Midbrain (tissue), 1 donor: Measurements from ENCODE around the gene UXS1.

Experiments used
- DNase-seq: peaks from one replicate; lab custom pipeline; 2025; lab: John Stamatoyannopoulos, UW

The UXS1 gene

DNA sequence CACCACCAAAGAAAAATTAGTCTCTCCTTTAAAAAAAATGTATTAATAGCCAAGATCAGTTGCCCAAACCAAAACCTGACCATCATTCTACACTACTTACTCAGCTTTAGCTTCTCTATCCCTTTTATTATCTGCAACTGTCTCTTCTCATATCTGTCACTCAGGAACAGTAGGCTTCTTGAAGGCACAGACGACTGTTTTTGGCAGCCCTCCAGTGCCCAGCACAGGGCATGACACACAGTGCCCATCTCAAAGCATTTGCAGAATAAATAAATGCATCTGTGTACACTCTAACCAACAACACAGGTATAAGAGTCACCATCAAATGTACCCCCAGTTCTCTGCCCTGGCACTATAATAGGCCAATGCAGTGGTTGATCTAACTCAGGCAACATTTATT, 117.2 kb downstream of the UXS1 start:
- no peak for DNase-seq

DNA sequence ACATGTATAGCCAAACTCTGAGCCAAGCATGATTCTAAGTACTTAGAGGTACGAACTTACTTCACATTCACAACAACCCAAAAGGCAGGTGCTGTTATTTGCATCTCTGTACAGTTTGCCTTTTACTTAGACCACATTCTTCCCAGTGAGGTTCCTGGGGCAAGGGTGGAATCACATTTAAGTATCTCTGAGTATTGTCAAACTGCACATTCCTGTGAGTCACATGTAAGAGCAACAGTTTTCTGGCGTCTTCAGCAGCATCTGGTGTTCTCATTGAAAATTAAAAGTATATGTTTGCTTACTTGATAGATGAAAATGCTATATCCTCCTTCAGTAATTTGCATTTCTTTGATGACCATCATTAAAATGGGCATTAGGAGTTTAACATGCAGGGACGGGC, 119.1 kb downstream of the UXS1 start:
- DNase-seq: no peak

DNA sequence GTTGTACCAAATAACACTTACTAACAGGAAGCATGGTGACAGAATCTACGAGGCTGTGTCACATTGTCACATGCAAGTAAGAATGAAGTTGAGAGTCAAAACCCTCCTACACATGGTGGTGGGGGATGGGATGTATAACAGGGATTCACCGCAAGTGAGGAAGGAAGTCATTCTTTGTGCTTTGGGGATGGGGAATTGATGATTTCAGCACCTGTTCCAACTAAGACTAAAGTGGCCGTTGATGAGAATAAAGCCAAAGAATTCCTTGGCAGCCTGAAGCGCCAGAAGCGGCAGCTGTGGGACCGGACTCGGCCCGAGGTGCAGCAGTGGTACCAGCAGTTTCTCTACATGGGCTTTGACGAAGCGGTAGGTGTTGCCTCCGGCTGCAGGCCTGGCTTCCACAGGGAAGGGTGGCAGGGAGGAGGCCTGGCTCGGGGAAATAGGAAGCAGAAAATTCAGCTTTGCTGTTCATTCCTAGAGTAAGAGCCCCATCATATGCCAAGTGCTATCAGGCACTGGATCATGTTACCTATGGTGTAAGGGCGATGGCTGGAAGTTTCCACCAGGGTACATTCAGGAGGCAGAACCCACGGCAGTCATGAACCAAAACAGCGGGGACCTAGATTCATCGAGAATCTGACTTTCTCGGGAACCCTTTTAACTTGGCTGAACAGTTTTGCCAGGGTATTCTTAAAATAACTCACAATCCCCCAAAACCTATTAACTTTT, 120.3 kb downstream of the UXS1 start:
- DNase-seq: no peak

DNA sequence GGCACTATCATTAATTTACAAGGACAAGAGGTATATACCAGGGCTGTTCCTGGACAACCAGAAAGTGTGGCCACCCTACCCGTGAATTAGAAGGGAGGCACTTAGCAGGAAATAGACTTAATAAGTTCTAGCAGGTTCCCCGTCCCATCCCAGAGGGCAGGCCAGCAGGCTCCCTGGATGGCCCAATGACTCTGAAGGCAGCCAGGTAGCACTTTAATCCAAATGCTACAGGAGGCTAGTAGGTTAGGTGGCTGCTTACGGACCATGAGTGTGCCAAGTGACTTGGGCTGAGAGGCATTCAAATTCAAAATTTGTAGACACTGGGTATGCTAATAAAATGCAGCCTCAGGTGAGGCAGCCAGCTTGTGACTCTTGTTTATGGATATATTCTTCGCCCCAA, 123.9 kb downstream of the UXS1 start:
- no peak for DNase-seq

DNA sequence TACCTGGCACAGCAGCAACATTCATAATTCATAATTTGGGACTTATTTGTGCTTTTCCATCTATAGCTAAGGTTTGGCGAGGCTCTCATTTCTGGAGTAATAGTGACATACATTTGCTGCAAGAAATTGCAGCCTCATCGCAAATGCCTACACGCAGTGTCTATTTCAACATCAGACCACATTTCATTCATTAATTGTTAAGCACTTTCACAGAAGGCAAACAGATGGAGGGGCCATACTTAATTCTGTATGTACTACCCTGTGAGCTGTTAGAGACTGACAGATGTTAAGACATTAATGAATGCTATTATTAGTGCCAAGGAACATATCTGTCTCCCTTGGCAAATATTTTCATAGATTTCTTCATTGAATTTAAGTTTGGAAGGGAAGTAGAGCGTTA, 125.7 kb downstream of the UXS1 start:
- no peak for DNase-seq

DNA sequence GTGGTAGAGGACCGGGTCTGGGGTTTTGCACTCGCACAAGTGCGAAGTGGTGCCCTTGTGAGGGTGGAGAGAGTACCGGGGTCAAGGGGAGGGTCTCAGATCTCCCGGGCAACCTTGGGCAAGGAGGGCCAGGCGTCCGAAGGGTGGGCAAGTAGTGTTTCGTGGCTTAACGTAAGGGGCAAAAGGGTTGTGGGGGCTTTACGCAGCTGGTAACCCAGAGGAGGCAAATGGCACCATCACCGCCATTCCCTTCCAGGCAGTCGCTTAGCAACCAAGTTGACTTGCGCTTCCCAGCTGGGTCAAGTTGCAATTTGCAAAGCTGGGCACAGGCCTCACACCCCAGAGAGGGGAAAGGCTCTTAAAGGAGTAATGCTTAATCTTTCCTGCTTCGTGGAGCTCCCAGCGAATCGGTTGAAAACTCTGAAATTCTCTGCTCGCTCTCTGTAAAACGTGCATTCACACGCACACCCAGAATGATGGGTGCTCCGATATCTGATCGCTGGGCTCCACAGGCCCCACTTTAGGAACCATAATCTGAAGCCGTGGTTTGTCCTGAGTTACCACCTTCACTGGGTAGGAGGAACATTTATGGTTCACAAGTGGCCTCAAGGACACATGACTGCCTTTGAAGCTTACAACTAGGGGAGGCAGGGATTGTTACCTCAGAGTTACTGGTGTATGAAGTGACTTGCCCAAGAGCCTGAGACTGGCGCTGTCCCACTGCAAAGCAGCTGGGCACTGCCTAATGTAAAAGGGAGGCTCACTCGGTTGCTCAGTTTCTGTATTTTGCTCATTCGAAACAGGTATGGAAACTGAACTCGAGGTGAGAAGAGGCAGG, 127.9 kb downstream of the UXS1 start:
- no peak for DNase-seq

DNA sequence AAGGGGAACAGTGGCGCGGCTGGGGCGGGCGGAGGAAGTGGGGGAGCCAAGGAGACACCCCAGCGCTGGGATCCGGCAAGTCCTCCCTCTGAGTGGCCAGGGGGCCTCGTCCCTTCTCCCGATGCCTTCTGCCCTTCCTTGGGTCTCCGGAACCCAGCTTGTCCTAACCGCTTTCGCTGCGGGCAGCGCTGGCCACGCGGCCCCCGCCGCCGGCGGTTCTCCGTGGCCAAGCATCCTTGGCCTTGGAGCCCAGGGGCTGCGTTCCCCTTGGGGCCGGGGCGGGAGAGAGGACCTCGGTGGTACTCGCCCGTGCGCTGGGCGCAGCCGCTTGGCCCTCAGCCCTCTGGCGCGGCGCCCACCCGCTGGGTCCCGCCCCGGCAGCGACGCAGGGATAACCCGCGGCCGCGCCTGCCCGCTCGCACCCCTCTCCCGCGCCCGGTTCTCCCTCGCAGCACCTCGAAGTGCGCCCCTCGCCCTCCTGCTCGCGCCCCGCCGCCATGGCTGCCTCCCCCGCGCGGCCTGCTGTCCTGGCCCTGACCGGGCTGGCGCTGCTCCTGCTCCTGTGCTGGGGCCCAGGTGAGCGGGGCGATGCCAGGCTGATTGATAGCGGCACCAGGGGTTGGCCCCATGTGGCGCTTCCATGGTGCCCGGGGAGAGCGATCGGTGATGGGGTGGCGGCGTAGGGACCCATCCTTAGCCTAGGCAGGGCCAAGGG, 128.7 kb downstream of the UXS1 start:
- DNase-seq: no peak

DNA sequence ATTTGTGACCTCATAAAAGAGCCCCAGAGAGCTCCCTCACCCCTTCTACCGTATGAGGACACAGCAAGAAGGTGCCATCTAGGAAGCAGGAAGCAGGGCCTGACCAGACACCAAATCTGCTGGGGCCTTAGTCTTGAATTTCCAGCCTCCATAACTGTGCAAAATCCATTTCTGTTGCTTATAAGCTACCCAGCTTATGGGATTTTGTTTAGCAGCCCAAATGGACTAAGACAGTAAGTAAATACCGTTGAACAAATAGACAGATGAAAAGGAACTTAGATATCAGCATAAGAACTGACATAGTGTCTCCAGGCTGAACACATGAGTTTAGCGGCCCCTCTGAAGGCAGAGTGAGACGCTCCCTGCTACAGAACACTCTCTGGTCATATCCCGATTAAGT, 130.9 kb downstream of the UXS1 start:
- DNase-seq: no peak

DNA sequence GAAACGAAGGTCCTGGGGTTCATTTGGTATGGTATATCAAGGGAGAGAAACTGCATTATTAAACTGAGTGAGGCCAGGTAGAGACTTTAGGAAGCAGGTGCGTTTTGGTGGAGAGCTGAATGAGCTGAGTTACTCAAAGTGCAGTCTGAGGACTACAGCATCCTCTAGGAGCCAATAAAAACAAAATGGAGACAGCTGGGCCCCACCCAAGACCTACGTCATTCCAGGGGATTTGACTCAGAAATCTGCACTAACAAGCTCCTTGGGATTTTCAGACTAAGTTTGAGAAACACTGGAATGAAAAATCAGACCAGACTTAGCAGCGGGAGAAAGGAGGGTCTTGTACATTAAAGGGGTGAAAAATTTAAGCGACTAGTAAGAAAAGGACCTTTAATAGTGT, 131.5 kb downstream of the UXS1 start:
- no peak for DNase-seq

DNA sequence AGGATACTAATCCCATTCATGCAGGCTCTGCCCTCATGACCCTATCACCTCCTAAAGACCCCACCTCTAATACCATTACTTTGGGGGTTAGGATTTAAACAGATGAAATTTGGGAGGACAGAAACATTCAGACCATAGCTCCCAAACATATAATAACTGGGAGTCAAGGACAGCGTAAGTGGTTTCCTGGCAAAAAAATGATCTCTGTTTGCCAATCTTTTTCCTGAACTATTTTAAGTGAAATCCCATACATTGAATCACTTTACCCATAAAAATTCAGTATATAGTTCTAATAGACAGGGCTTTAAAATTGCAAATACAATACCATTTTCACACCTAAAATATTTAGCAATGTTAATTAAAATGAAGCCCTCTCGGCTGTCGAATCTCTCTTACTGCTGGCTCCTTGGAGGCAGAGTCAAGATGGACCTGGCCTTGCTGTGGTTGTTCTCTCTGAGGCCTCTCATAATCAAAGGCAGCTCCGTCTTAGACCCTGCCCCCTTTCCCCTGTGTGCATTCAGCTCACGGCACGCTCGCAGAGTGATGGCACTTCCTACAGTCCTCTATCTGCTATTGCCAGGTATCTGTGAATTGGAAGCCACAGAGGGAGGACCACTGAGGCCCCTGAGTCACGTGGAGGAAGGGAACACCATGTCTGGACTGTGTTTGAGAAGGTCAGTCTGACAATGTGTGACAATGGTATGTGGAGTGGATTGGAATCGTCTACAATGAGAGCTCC, 132.3 kb downstream of the UXS1 start:
- DNase-seq: no peak

DNA sequence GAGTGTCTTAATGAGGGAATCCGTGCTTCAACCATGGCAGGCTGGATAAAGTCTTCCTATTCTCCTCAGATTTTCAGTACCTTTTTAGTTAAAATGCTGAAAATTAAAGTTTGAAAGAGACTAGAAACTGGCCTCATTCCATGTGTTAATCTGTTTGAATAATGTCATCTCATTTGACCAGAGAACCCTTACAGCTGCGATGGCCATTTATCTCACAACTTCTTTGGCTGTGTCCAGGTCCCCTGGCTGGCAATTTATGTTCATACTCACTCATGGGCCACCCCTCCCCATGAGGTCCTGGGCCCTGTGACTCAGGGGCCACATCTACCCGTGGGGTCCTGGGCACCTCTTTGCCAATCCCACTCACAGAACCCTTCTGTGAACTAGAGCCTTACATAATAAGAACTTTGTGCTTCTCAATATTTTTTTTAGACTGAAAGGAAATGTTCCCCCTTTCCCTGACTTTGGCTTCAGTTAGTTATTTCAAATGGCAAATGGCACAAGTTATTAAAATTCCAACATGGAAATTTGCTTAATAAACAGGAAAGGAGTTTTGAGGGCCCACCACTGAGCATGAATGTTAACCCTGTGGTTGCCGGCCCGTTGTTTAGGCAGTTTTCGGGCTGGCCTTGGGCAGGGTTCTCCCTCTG, 134.6 kb downstream of the UXS1 start:
- DNase-seq: no peak

DNA sequence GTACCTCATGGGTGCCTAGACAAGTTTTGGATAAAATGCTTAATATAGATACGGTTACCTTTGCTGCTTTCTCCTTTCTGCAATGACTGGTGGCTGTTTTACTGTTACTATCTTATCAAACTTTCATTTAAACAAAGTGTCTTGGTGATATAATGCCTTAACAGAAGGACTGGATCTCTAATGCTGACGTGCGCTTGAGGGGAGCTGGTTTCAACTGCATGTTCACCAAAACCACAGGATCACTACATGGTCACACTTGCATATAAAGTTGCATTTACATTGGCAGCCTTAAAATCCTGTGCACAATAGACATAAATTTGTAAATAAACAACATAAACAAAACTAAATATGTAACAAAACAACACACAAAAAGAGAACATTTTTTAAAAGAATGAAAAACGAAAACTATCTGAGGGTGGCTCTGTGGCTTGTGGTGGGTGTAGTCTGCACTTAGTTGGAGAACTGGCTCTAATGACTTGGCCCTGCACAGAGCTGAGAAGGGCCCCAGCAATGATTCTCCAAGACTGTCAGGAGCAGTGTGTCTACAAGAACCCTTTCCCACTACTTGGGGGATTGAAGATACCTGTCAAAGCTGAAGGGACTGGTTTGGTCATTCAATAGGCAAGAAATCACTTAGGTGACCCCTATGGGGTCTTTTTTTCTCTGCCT, 135.5 kb downstream of the UXS1 start:
- no peak for DNase-seq

DNA sequence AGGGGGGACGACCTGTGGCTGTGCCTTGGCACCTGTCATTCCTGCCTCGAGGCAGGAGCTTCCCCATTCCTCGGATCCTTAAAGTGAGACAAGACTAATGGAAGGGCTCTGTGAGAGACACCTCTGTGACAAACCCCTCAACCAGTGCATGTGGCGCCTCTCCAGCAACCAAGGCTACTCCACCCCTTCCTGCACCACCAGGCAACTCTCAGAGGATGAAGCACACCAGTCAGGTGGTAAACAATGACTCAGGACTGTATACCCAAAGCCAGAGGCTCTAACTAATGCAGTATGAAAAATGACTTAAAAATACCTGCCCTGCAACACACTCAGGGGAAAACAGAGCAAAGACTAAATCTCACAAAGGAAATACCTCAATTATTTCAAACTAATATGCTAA, 136.9 kb downstream of the UXS1 start:
- no peak for DNase-seq

DNA sequence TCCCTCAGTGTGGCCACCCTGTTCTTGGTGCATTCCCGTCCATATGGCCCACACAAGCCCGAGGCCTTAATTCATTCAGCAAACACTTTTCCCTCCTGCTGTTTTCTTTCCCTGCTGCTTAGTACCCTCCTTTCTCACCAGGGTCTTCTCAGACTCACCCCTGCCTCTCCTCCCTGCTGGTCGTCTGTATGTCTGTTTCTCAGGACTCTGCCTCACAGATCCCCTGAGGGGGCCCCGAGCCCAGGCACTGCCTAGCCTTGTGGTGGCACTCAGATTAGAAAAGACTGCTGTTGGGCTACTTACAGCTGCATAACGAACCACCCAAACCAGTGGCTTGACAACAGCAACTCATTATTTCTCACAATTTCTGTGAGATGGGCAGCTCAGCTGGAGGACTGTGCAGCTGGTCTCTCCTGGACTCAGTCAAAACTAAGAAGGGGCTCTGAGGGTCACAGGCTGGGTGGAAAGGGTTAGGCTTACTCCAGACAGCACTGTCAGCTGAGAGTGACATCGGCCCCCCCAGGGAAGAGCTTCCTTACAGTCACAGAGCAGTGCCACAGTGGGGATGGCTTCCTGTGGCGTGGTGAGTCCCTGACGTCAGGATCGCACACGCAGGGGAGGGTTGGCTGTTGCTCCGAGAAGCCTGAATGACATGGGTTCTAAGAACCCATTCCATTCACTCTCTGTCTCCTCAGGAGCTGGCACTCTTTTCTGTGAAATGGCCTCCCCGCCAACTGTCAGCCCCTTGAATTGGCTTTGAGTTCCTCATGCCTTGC, 139.0 kb downstream of the UXS1 start:
- DNase-seq: no peak

DNA sequence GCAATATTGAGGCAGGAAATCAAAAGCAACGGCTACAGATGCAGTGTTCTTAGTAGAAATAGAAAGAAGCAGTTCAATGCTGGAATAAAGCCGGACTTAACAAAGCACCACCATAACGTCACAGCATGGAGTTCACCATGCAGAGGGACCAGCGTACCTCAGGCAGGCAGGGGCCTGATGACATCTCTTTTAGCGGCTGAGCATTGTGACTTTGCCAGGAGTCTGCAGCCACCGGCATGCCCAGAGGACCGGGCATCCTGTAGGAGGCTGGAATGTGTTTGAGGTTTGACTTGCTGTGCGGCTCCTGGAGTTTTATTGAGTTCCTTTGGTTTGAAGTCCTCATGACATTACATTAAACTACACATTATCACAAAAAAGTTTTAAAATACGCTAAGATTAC, 139.8 kb downstream of the UXS1 start:
- no peak for DNase-seq

DNA sequence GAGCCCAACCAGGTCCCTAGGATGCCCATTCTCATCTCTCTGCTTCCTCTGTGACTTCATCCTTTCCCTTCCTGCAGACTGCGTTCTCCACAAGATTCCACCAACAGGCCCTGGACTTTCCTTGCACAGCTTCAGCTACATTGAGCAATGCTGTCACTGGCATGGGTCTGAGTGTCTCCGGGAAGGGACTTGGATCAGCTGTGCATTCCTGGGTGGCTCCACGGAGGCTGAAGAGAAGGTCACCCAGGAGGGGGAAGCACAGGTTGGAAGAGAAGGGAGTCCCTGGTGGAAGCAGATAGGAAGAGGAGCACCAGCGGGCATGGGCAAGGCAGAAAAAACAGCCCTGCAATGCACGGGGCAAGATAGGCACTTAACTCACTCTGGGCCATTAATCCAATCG, 140.5 kb downstream of the UXS1 start:
- no peak for DNase-seq

DNA sequence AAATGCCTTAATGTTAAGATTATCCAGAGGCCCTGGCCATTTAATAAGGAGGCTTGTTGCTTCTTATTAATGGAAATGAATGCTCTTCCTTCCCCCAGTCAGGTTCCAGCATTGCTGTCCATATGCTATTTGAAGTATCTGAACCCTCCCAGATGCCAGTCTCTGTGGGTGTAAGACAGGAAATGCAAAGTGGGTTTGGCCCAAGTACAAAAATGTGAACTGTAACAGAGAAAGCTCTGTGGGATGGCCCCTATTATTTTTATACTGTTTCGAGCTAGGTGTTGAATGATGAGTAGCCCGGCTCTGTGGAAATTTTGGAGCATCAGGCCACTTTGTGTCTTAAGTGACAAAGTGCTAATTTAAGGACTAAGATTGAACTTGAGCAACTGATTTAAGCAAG, 141.0 kb downstream of the UXS1 start:
- DNase-seq: no peak

DNA sequence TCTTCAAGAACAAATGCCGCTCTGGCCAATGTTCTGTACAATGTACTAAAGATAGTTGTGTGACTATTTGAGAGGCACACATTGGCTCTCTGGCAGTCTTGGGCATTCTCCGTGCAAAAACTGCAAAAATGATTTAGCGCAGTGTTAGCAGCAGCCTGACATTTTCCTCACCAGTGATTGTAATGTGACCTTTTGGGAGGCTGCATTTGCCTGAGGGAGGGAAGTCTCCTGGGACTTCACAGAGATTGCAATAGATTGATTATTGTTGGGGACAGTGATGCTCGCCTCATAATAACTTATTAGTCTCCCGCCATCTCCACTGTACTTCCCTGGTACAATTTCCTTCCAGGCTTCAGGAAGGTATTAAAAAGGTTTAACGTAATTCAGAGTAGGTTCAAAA, 149.2 kb downstream of the UXS1 start:
- no peak for DNase-seq

DNA sequence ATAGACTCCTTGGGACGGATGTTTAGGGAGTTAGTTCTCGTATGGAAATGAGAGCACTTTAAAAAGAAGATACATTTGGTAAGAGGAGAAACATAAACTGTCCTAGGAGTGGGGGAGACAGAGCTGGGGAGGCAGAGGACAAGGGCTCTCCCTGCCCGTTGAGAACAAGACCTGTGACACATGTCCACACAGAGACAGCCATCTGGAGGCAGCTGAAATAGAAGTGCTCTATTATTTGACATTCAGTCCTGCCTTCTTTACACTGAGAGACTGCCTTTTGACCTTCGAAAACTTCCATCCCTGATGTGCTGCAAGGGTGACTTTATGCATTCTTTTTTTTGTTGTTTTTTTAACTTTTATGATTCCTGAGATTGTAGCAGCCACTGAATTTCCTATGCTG, 150.1 kb downstream of the UXS1 start:
- no peak for DNase-seq
